Ascending aorta (tissue), 2 donors: ENCODE results near the gene GRAMD4. TPM values are rescaled to one million over a fixed set of nuclear protein-coding genes. Genes with fewer than 3 reads are reported as not detected.
A peak's percentile ranks its signal among the peaks of the same experiment; 100 is the strongest.

Source experiments
- DNase-seq, 2 donors: peaks; one replicate each; pipeline ENCODE4 v3.0.0-alpha.2; 2019; ENCODE audit warnings: low spot score in 2 of 2
- H3K27ac ChIP-seq, 2 donors: fragments of 200-600 bp; sonication (generic); one replicate each; pipeline ENCODE4 v1.5.1; 2016 to 2017; ENCODE audit warnings: mild to moderate bottlenecking in 1 of 2
- H3K27me3 ChIP-seq: fragments of 200-600 bp; sonication (generic); one replicate; pipeline ENCODE4 v1.5.1; 2017
- H3K36me3 ChIP-seq, 2 donors: fragments of 200-600 bp; sonication (generic); one replicate each; pipeline ENCODE4 v1.5.1; 2016
- H3K4me1 ChIP-seq, 2 donors: fragments of 200-600 bp; sonication (generic); one replicate each; pipeline ENCODE4 v1.5.1; 2016 to 2017; ENCODE audit warnings: mild to moderate bottlenecking in 1 of 2
- H3K4me3 ChIP-seq, 2 donors: fragments of 200-600 bp; sonication (generic); one replicate each; pipeline ENCODE4 v1.5.1; 2016 to 2017; ENCODE audit warnings: mild to moderate bottlenecking in 1 of 2
- H3K9me3 ChIP-seq, 2 donors: fragments of 200-600 bp; sonication (generic); one replicate each; pipeline ENCODE4 v1.5.1; 2016
- intact Hi-C: fragments of 100-400 bp; cut with DNase I; formaldehyde crosslinking; loops from one replicate; pipeline ENCODE4 v1.15.1; 2023
- total RNA-seq: library from RNA; depleted of rRNA; stranded (reverse); fragments of >200 nt; gene quantifications from one replicate; pipeline ENCODE4 v1.1.0, GENCODE V29; 2016
- TF ChIP-seq, protein P1 (sequence below), 3 experiments: fragments of 200-600 bp in 2 of 3; fragments of 450-650 bp in 1 of 3; sonication (generic) in 2 of 3; IDR thresholded peaks; one replicate each; pipeline ENCODE4 v1.5.1; 2016 to 2019; ENCODE audit warnings: antibody characterized with exemption in 3 of 3, mild to moderate bottlenecking in 1 of 3, moderate library complexity in 1 of 3

The GRAMD4 gene
- total RNA-seq, 1 donor from 2014 or later: 20.2 TPM

- intact Hi-C loops: no loop called here
- peak; percentile 57 to 78 for DNase-seq
- TF ChIP-seq, protein P1, sequence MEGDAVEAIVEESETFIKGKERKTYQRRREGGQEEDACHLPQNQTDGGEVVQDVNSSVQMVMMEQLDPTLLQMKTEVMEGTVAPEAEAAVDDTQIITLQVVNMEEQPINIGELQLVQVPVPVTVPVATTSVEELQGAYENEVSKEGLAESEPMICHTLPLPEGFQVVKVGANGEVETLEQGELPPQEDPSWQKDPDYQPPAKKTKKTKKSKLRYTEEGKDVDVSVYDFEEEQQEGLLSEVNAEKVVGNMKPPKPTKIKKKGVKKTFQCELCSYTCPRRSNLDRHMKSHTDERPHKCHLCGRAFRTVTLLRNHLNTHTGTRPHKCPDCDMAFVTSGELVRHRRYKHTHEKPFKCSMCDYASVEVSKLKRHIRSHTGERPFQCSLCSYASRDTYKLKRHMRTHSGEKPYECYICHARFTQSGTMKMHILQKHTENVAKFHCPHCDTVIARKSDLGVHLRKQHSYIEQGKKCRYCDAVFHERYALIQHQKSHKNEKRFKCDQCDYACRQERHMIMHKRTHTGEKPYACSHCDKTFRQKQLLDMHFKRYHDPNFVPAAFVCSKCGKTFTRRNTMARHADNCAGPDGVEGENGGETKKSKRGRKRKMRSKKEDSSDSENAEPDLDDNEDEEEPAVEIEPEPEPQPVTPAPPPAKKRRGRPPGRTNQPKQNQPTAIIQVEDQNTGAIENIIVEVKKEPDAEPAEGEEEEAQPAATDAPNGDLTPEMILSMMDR (IDR thresholded peaks at IDR 0.05): no peak
- Histone ChIP-seq H3K27ac (peak overlapping the region in 1 of 2 donors; percentile 32), H3K27me3 (no peaks in the 10 kb centered on the region), H3K4me3 (no peak overlapping the region), H3K4me1 (no peaks in the 10 kb centered on the region), H3K36me3 (no peaks in the 10 kb centered on the region), H3K9me3 (no peaks in the 10 kb centered on the region)
Measured at GRCh38 chr22:46604306-46604690, 15.9 kb upstream of the GRAMD4 start.

- H3K9me3 ChIP-seq: no peaks in the 10 kb centered on the region
- H3K4me1 ChIP-seq: no peaks in the 10 kb centered on the region
- no peaks in the 10 kb centered on the region for H3K27me3 ChIP-seq
- intact Hi-C loops: no loop called here
- no peak for DNase-seq
- H3K36me3 ChIP-seq: no peaks in the 10 kb centered on the region
- H3K4me3 ChIP-seq: no peak overlapping the region
- no peak overlapping the region for H3K27ac ChIP-seq
- TF ChIP-seq, protein P1 (IDR thresholded peaks at IDR 0.05): no peak
Measured at GRCh38 chr22:46605117-46605516, 15.1 kb upstream of the GRAMD4 start.

GRCh38 chr22:46606886-46607285 is 13.3 kb upstream of the GRAMD4 start:
- H3K4me3 ChIP-seq: no peak overlapping the region
- TF ChIP-seq, protein P1 (IDR thresholded peaks at IDR 0.05): no peak
- DNase-seq: no peak
- H3K4me1 ChIP-seq: no peaks in the 10 kb centered on the region
- H3K27me3 ChIP-seq: no peaks in the 10 kb centered on the region
- H3K36me3 ChIP-seq: no peaks in the 10 kb centered on the region
- H3K9me3 ChIP-seq: no peaks in the 10 kb centered on the region
- intact Hi-C loops: no loop called here
- H3K27ac ChIP-seq: no peak overlapping the region

- TF ChIP-seq, protein P1 (IDR thresholded peaks at IDR 0.05): no peak
Measured at GRCh38 chr22:46607483-46608114, 12.6 kb upstream of the GRAMD4 start.

DNA sequence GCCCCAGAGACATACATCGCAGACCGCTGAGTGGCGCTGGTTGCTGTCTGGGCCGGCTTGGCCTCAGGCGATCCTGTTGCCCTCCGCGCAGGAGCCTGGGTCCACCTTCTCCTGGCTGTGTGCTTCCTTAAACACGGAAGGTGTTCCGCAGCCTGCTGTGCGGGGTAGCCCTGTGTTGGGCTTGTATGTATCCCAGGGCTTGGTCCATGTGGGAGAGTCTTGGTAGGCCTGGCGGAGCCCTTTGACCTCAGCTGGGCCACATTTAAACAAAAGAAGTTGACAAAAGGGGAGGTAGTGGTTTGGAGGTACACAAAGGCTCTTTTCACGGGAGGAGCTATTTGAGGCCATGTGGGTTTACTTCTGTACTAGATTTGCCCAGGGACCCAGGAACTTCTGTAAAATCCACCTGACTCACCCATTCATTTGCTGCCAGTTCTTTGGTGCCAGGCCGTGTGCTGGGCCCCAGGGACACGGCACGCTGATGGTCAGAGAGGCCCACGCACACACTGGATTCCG is 11.0 kb upstream of the GRAMD4 start:
- TF ChIP-seq, protein P1 (IDR thresholded peaks at IDR 0.05): no peak
- intact Hi-C loops: no loop called here
- DNase-seq: no peak

More at GRCh38 chr22:46607483-46608114, 12.6 kb upstream of the GRAMD4 start:
- Histone ChIP-seq H3K27me3 (no peaks in the 10 kb centered on the region), H3K9me3 (no peaks in the 10 kb centered on the region), H3K4me1 (no peaks in the 10 kb centered on the region), H3K36me3 (no peaks in the 10 kb centered on the region), H3K27ac (no peak overlapping the region), H3K4me3 (no peak overlapping the region)
- no peak for DNase-seq
- intact Hi-C loops: no loop called here

More for the DNA sequence above, 11.0 kb upstream of the GRAMD4 start:
- no peaks in the 10 kb centered on the region for H3K27me3 ChIP-seq
- no peak overlapping the region for H3K4me3 ChIP-seq
- no peaks in the 10 kb centered on the region for H3K9me3 ChIP-seq
- H3K27ac ChIP-seq: no peak overlapping the region
- H3K4me1 ChIP-seq: no peaks in the 10 kb centered on the region
- no peaks in the 10 kb centered on the region for H3K36me3 ChIP-seq
